Esophagus muscularis mucosa (tissue), 3 donors: Measurements from ENCODE around the gene SHB.

Experiments
- POLR2A ChIP-seq: fragments of 450-650 bp; IDR thresholded peaks from one replicate; pipeline ENCODE4 v1.6.1; 2017; ENCODE audit warnings: antibody characterized with exemption, moderate library complexity, mild to moderate bottlenecking, low read depth
- TF ChIP-seq, protein P1 (sequence below), 3 experiments: fragments of 200-600 bp in 2 of 3; fragments of 450-650 bp in 1 of 3; sonication (generic) in 2 of 3; IDR thresholded peaks; one replicate each; pipeline ENCODE4 v1.5.1; 2017 to 2019; ENCODE audit warnings: antibody characterized with exemption in 3 of 3, mild to moderate bottlenecking in 2 of 3, moderate library complexity in 1 of 3

DNA sequence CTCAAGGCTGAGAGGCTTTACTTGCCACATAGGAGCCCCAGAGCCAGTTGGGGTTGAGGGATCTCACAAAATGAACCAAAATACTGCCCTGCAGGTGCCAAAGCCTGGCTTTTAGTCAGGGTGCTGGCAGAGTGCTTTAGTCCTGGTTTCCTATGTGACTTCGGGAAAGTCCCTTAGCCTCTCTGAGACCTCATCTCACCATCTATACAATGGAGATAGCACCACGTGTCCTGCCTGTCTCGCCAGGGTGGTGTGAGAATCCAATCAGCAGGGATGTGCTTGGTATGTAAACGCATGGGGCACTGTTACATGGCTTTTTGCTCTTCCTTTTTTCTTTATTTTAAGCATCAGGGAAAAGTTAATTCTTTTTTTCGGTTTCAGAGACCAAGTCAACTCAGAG lies 68.3 kb downstream of the SHB start:
- TF ChIP-seq, protein P1, sequence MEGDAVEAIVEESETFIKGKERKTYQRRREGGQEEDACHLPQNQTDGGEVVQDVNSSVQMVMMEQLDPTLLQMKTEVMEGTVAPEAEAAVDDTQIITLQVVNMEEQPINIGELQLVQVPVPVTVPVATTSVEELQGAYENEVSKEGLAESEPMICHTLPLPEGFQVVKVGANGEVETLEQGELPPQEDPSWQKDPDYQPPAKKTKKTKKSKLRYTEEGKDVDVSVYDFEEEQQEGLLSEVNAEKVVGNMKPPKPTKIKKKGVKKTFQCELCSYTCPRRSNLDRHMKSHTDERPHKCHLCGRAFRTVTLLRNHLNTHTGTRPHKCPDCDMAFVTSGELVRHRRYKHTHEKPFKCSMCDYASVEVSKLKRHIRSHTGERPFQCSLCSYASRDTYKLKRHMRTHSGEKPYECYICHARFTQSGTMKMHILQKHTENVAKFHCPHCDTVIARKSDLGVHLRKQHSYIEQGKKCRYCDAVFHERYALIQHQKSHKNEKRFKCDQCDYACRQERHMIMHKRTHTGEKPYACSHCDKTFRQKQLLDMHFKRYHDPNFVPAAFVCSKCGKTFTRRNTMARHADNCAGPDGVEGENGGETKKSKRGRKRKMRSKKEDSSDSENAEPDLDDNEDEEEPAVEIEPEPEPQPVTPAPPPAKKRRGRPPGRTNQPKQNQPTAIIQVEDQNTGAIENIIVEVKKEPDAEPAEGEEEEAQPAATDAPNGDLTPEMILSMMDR (IDR thresholded peaks at IDR 0.05): no peak
- no peak for TF ChIP-seq POLR2A
